Thyroid gland (tissue), 4 donors: Measurements from ENCODE around the gene LTBP3. TPM values are rescaled to one million over a fixed set of nuclear protein-coding genes. Genes with fewer than 3 reads are reported as not detected.

ENCODE experiments used
- DNase-seq, 2 donors: peaks; one replicate each; pipeline ENCODE4 v3.0.0-alpha.2; 2019
- H3K27ac ChIP-seq, 3 donors: fragments of 200-600 bp; sonication (generic); 1 replicate in 2 of 3; 2 replicates in 1 of 3; pipeline ENCODE4 v1.5.1; 2016 to 2019; ENCODE audit warnings: mild to moderate bottlenecking in 1 of 3, moderate library complexity in 1 of 3
- H3K27me3 ChIP-seq: fragments of 200-600 bp; sonication (generic); one replicate; pipeline ENCODE4 v1.5.1; 2019
- H3K36me3 ChIP-seq, 2 donors: fragments of 200-600 bp; sonication (generic); one replicate each; pipeline ENCODE4 v1.5.1; 2016 to 2019
- H3K4me1 ChIP-seq, 2 donors: fragments of 200-600 bp; sonication (generic); one replicate each; pipeline ENCODE4 v1.5.1; 2017 to 2019
- H3K4me3 ChIP-seq, 3 donors: fragments of 200-600 bp; sonication (generic); replicated peaks in 1 of 3; 1 replicate in 2 of 3; 2 replicates in 1 of 3; pipeline ENCODE4 v1.5.1; 2016; ENCODE audit warnings: mild to moderate bottlenecking in 1 of 3
- H3K9me3 ChIP-seq: fragments of 200-600 bp; sonication (generic); one replicate; pipeline ENCODE4 v1.5.1; 2017
- CTCF ChIP-seq, 6 experiments: fragments of 200-600 bp in 3 of 6; fragments of 450-650 bp in 3 of 6; sonication (generic) in 3 of 6; IDR thresholded peaks; one replicate each; pipeline ENCODE4 v1.5.1; 2016 to 2019; ENCODE audit warnings: antibody characterized with exemption in 6 of 6, mild to moderate bottlenecking in 2 of 6, inconsistent platforms in 1 of 6, moderate library complexity in 1 of 6
- POLR2A ChIP-seq, 2 donors: fragments of 450-650 bp; IDR thresholded peaks; one replicate each; pipeline ENCODE4 v1.6.1; 2017; ENCODE audit warnings: antibody characterized with exemption in 2 of 2, mild to moderate bottlenecking in 2 of 2, moderate library complexity in 1 of 2
- whole genome bisulfite sequencing, 2 donors: methylation state at CpG; one replicate each; pipeline ENCODE4 v1.1.5; 2017; 5-methylcytosine and 5-hydroxymethylcytosine counted together
- intact Hi-C: fragments of 100-400 bp; cut with DNase I; formaldehyde crosslinking; loops from one replicate; pipeline ENCODE4 v1.15.1; 2023
- total RNA-seq, 4 donors: library from RNA; depleted of rRNA; stranded (reverse); fragments of >200 nt; gene quantifications; one replicate each; pipeline ENCODE4 v1.2.3, GENCODE V29; 2016

Gene LTBP3
- total RNA-seq, 4 donors from 2014 or later = 195 to 277 (median 222) TPM

DNA sequence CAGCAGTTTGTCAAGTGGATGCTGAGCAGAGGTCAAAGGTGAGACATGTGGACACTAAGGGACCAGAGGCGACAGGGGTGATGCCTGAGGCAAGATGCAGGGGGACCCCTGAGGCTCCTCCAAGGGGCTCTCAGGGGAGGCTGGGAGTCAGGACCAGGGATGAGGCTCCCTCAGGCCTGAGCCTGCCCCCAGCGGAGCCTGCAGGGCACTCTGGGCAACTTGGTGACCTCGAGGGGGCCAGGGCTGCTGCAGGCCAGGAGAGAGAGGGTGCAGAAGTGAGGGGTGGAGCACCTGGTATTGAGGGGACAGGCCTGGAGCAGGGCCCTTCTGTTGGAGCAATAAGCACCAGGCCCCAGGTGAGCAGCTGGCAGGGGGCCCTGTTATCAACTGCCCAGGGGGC lies 23.8 kb upstream of the LTBP3 start:
- no peak overlapping the region for H3K27ac ChIP-seq
- DNase-seq = no peak
- intact Hi-C loops = no loop called here
- peaks cover 0 to 21% of the 10 kb centered on the region in 2 donors for H3K4me1 ChIP-seq
- WGBS, 2 donors = 84 to 92% methylated on average over 3 of the region's 3 CpGs
- no peaks in the 10 kb centered on the region for H3K9me3 ChIP-seq
- peaks cover 3 to 5% of the 10 kb centered on the region in 2 donors for H3K36me3 ChIP-seq
- no peak for TF ChIP-seq CTCF (IDR thresholded peaks at IDR 0.05)
- TF ChIP-seq POLR2A (IDR thresholded peaks at IDR 0.05) = no peak
- H3K4me3 ChIP-seq = no peak overlapping the region
- no peaks in the 10 kb centered on the region for H3K27me3 ChIP-seq

- no peaks in the 10 kb centered on the region for H3K9me3 ChIP-seq
- H3K4me3 ChIP-seq = no peak overlapping the region
- TF ChIP-seq POLR2A (IDR thresholded peaks at IDR 0.05) = no peak
- no peak for TF ChIP-seq CTCF (IDR thresholded peaks at IDR 0.05)
- no peak for DNase-seq
- H3K27ac ChIP-seq = no peak overlapping the region
- peaks cover 3 to 5% of the 10 kb centered on the region in 2 donors for H3K36me3 ChIP-seq
- peaks cover 0 to 21% of the 10 kb centered on the region in 2 donors for H3K4me1 ChIP-seq
- 98% methylated on average over 8 of the region's 8 CpGs for WGBS, 2 donors
- no peaks in the 10 kb centered on the region for H3K27me3 ChIP-seq
- intact Hi-C loops = no loop called here
Measured at GRCh38 chr11:65580756-65581155, 22.6 kb upstream of the LTBP3 start.

- no peaks in the 10 kb centered on the region for H3K27me3 ChIP-seq
- H3K9me3 ChIP-seq = no peaks in the 10 kb centered on the region
- no peak overlapping the region for H3K27ac ChIP-seq
- no peak for DNase-seq
- TF ChIP-seq CTCF (IDR thresholded peaks at IDR 0.05) (no peak), POLR2A (IDR thresholded peaks at IDR 0.05) (no peak)
- H3K4me1 ChIP-seq = peaks cover 5 to 26% of the 10 kb centered on the region in 2 donors
- WGBS, 2 donors = 80 to 90% methylated on average over 2 to 12 of the region's 19 CpGs
- H3K36me3 ChIP-seq = peaks cover 3 to 5% of the 10 kb centered on the region in 2 donors
- no peak overlapping the region for H3K4me3 ChIP-seq
- intact Hi-C loops = no loop called here
Measured at GRCh38 chr11:65580031-65580692, 22.0 kb upstream of the LTBP3 start.

GRCh38 chr11:65579291-65579690 lies 21.1 kb upstream of the LTBP3 start:
- no peak for DNase-seq
- H3K27ac ChIP-seq = no peak overlapping the region
- H3K36me3 ChIP-seq = peaks cover 3 to 5% of the 10 kb centered on the region in 2 donors
- intact Hi-C loops = no loop called here
- no peak for TF ChIP-seq POLR2A (IDR thresholded peaks at IDR 0.05)
- no peak for TF ChIP-seq CTCF (IDR thresholded peaks at IDR 0.05)
- H3K4me3 ChIP-seq = no peak overlapping the region
- H3K4me1 ChIP-seq = peaks cover 13 to 29% of the 10 kb centered on the region in 2 donors
- WGBS, 2 donors = 74 to 93% methylated on average over 3 to 4 of the region's 4 CpGs
- H3K9me3 ChIP-seq = no peaks in the 10 kb centered on the region
- H3K27me3 ChIP-seq = no peaks in the 10 kb centered on the region

- peaks cover 3 to 5% of the 10 kb centered on the region in 2 donors for H3K36me3 ChIP-seq
- H3K27me3 ChIP-seq = no peaks in the 10 kb centered on the region
- H3K27ac ChIP-seq = no peak overlapping the region
- no peak for DNase-seq
- H3K4me1 ChIP-seq = peaks cover 17 to 33% of the 10 kb centered on the region in 2 donors
- no peak overlapping the region for H3K4me3 ChIP-seq
- TF ChIP-seq CTCF (IDR thresholded peaks at IDR 0.05) (no peak), POLR2A (IDR thresholded peaks at IDR 0.05) (no peak)
- WGBS, 2 donors = 69 to 90% methylated on average over 3 of the region's 3 CpGs
- H3K9me3 ChIP-seq = no peaks in the 10 kb centered on the region
- intact Hi-C loops = no loop called here
Measured at GRCh38 chr11:65578667-65579066, 20.5 kb upstream of the LTBP3 start.
